CD14-positive monocyte (primary cell): ENCODE results near the gene SNX9. TPM values are rescaled to one million over a fixed set of nuclear protein-coding genes. Genes with fewer than 3 reads are reported as not detected.

ENCODE experiments used
- DNase-seq, 3 donors: peaks; one replicate each; pipeline ENCODE4 v3.0.0-alpha.2; 2011 to 2022
- H2AFZ ChIP-seq: 2 replicates; pipeline ENCODE4 v1.6.0; 2012; ENCODE audit warnings: mild to moderate bottlenecking, low read depth, low read length, inconsistent platforms; ENCODE audit not compliant: insufficient read depth, poor library complexity, severe bottlenecking
- H3K27ac ChIP-seq, 2 donors: 1 replicate in 1 of 2; 2 replicates in 1 of 2; pipeline ENCODE4 v1.5.1; 2012 to 2013; ENCODE audit warnings: low read length in 2 of 2, control low read depth in 1 of 2, inconsistent platforms in 1 of 2, low read depth in 1 of 2, mild to moderate bottlenecking in 1 of 2
- H3K27me3 ChIP-seq, 2 donors: one replicate each; pipeline versions ENCODE4 v1.6.0 to v1.6.1; 2011 to 2013; ENCODE audit warnings: low read length in 2 of 2; ENCODE audit not compliant: control insufficient read depth in 2 of 2, insufficient read depth in 2 of 2
- H3K36me3 ChIP-seq, 2 donors: replicated peaks in 1 of 2; 1 replicate in 1 of 2; 2 replicates in 1 of 2; pipeline versions ENCODE4 v1.5.1 to v1.6.1; 2012 to 2013; ENCODE audit warnings: low read length in 2 of 2, control low read depth in 1 of 2, inconsistent platforms in 1 of 2, mild to moderate bottlenecking in 1 of 2; ENCODE audit not compliant: insufficient read depth in 2 of 2, control insufficient read depth in 1 of 2
- H3K4me1 ChIP-seq, 2 donors: 1 replicate in 1 of 2; 2 replicates in 1 of 2; pipeline versions ENCODE4 v1.5.1 to v1.6.1; 2012 to 2013; ENCODE audit warnings: low read length in 2 of 2, control low read depth in 1 of 2, inconsistent platforms in 1 of 2, mild to moderate bottlenecking in 1 of 2, moderate library complexity in 1 of 2; ENCODE audit not compliant: insufficient read depth in 2 of 2, control insufficient read depth in 1 of 2
- H3K4me2 ChIP-seq: replicated peaks from 2 replicates; pipeline ENCODE3; 2012; ENCODE audit warnings: low read length, moderate library complexity, mild to moderate bottlenecking; ENCODE audit not compliant: poor library complexity, severe bottlenecking; ENCODE audit errors: extremely low read depth
- H3K4me3 ChIP-seq, 3 experiments: fragments of 200-600 bp in 1 of 3; sonication (generic) in 1 of 3; replicated peaks in 1 of 3; 1 replicate in 2 of 3; 2 replicates in 1 of 3; pipeline ENCODE4 v1.5.1; 2011 to 2013; ENCODE audit warnings: low read length in 3 of 3, mild to moderate bottlenecking in 3 of 3, control low read depth in 2 of 3, low read depth in 2 of 3, inconsistent platforms in 1 of 3, moderate library complexity in 1 of 3
- H3K79me2 ChIP-seq: 2 replicates; pipeline ENCODE4 v1.6.0; 2012; ENCODE audit warnings: mild to moderate bottlenecking, control low read depth, inconsistent platforms, low read length, moderate library complexity; ENCODE audit not compliant: insufficient read depth
- H3K9ac ChIP-seq: 2 replicates; pipeline ENCODE4 v1.6.0; 2017; ENCODE audit warnings: low read length, mild to moderate bottlenecking; ENCODE audit not compliant: insufficient read depth, poor library complexity, severe bottlenecking
- H3K9me3 ChIP-seq, 2 donors: replicated peaks in 1 of 2; 1 replicate in 1 of 2; 2 replicates in 1 of 2; pipeline versions ENCODE4 v1.5.1 to v1.6.1; 2012 to 2013; ENCODE audit warnings: low read length in 2 of 2, control low read depth in 1 of 2; ENCODE audit not compliant: control insufficient read depth in 1 of 2, insufficient read depth in 1 of 2
- H4K20me1 ChIP-seq: 2 replicates; pipeline ENCODE4 v1.6.0; 2012; ENCODE audit warnings: mild to moderate bottlenecking, low read length, control low read depth, moderate library complexity; ENCODE audit not compliant: insufficient read depth
- H3K27ac Mint-ChIP-seq, 7 donors: one replicate each; pipeline ENCODE4 v1.8.0; 2020; ENCODE audit warnings: mild to moderate bottlenecking in 7 of 7, mixed read lengths in 7 of 7, moderate library complexity in 6 of 7, inconsistent platforms in 2 of 7
- H3K27me3 Mint-ChIP-seq, 3 donors: one replicate each; pipeline ENCODE4 v1.8.0; 2021 to 2022; ENCODE audit warnings: low read depth in 3 of 3, mild to moderate bottlenecking in 3 of 3, mixed read lengths in 3 of 3, moderate library complexity in 3 of 3, inconsistent platforms in 1 of 3
- H3K36me3 Mint-ChIP-seq, 2 donors: one replicate each; pipeline ENCODE4 v1.8.0; 2020; ENCODE audit warnings: mixed read lengths in 2 of 2, inconsistent platforms in 1 of 2, mild to moderate bottlenecking in 1 of 2
- H3K4me1 Mint-ChIP-seq: one replicate; pipeline ENCODE4 v1.8.0; 2020; ENCODE audit warnings: mild to moderate bottlenecking, mixed read lengths
- H3K4me3 Mint-ChIP-seq, 2 donors: one replicate each; pipeline ENCODE4 v1.8.0; 2020; ENCODE audit warnings: mild to moderate bottlenecking in 2 of 2, mixed read lengths in 2 of 2, moderate library complexity in 1 of 2
- H3K9me3 Mint-ChIP-seq, 7 donors: one replicate each; pipeline ENCODE4 v1.8.0; 2020 to 2022; ENCODE audit warnings: mixed read lengths in 7 of 7, mild to moderate bottlenecking in 6 of 7, moderate library complexity in 6 of 7, inconsistent platforms in 2 of 7
- WGBS: methylation state at CpG from one replicate; pipeline ENCODE4 v1.1.5; 2013; ENCODE audit warnings: missing lambda C conversion rate; ENCODE audit not compliant: insufficient coverage; 5-methylcytosine and 5-hydroxymethylcytosine counted together
- intact Hi-C, 2 donors: fragments of 100-400 bp; cut with micrococcal nuclease; formaldehyde crosslinking; loops; one replicate each; pipeline versions ENCODE4 v1.15.0 to v1.15.1; 2023
- polyA plus RNA-seq, 3 donors: library from polyadenylated mRNA; depleted of rRNA in 1 of 3; unstranded in 2 of 3; stranded (reverse) in 1 of 3; fragments of 300-500 nt in 2 of 3; fragments of >200 nt in 1 of 3; fragmentation: Illumina TruSeq in 2 of 3; gene quantifications; 1 replicate in 2 of 3; 2 replicates in 1 of 3; pipeline ENCODE4 v1.2.3, GENCODE V29; 2012 to 2021
- TF ChIP-seq, protein P1 (sequence below): fragments of 200-600 bp; IDR thresholded peaks from one replicate; pipeline ENCODE4 v1.8.0; 2022; ENCODE audit warnings: antibody characterized with exemption, mild to moderate bottlenecking

Gene SNX9
- polyA plus RNA-seq, 3 donors, result 5.5 to 8.1 (median 7.2) TPM

DNA sequence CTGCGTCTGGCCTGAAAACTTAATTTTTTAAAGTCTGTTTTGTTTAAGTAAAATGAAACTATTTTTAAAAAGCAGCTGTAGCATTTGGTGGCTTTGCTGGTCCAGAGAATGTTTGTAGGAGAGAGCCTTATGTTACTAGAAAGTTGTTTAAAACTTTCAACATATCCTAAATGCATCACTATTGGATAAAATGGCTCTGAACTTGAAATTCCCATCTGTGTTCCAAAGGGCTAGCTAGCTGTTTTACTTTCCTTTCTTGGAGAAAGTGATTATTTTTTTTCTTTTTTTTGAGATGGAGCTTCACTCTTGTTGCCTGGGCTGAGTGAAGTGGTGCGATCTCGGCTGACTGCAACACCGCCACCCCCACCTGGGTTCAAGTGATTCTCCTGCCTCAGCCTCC, 161.1 kb downstream of the SNX9 start:
- intact Hi-C loops, result loop anchor here in 1 of 2 donors (5.0 kb wide), 2 partner anchors 48 to 88 kb away; no protein-coding TSS in a partner anchor
- Mint-ChIP-seq H3K4me3 (peak overlapping the region in 1 of 2 donors; percentile 48), H3K4me1 (peaks cover 43% of the 10 kb centered on the region)

GRCh38 chr6:157984686-157985225, 161.7 kb downstream of the SNX9 start:
- H3K36me3 ChIP-seq, result no peaks in the 10 kb centered on the region
- no peaks in the 10 kb centered on the region for H4K20me1 ChIP-seq
- no peaks in the 10 kb centered on the region for H3K79me2 ChIP-seq
- intact Hi-C loops, result loop anchor here in 1 of 2 donors (5.0 kb wide), 2 partner anchors 48 to 88 kb away; no protein-coding TSS in a partner anchor
- H3K4me2 ChIP-seq, result no peak overlapping the region
- no peak overlapping the region for H3K4me3 ChIP-seq
- peaks cover 13 to 28% of the 10 kb centered on the region in 2 donors for H3K27me3 ChIP-seq
- Mint-ChIP-seq H3K27me3 (peaks cover 29 to 56% (median 36%) of the 10 kb centered on the region in 3 donors), H3K9me3 (peaks cover 0 to 3% (median 0%) of the 10 kb centered on the region in 7 donors), H3K4me1 (peaks cover 36% of the 10 kb centered on the region), H3K27ac (peak overlapping the region in 3 of 7 donors; percentile 25 to 37 (median 30)), H3K4me3 (peak overlapping the region in 1 of 2 donors; percentile 7), H3K36me3 (peaks cover 4 to 5% of the 10 kb centered on the region in 2 donors)
- TF ChIP-seq, protein P1, sequence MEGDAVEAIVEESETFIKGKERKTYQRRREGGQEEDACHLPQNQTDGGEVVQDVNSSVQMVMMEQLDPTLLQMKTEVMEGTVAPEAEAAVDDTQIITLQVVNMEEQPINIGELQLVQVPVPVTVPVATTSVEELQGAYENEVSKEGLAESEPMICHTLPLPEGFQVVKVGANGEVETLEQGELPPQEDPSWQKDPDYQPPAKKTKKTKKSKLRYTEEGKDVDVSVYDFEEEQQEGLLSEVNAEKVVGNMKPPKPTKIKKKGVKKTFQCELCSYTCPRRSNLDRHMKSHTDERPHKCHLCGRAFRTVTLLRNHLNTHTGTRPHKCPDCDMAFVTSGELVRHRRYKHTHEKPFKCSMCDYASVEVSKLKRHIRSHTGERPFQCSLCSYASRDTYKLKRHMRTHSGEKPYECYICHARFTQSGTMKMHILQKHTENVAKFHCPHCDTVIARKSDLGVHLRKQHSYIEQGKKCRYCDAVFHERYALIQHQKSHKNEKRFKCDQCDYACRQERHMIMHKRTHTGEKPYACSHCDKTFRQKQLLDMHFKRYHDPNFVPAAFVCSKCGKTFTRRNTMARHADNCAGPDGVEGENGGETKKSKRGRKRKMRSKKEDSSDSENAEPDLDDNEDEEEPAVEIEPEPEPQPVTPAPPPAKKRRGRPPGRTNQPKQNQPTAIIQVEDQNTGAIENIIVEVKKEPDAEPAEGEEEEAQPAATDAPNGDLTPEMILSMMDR, result no peak
- no peak overlapping the region for H3K27ac ChIP-seq
- 10% methylated on average over 5 of the region's 14 CpGs for WGBS
- DNase-seq, result peak in 1 of 3 donors; percentile 58
- peaks cover 25 to 36% of the 10 kb centered on the region in 2 donors for H3K4me1 ChIP-seq
- peaks cover 0 to 6% of the 10 kb centered on the region in 2 donors for H3K9me3 ChIP-seq
- H2AFZ ChIP-seq, result no peak overlapping the region
- H3K9ac ChIP-seq, result no peak overlapping the region

More for the DNA sequence above, 161.1 kb downstream of the SNX9 start:
- Histone ChIP-seq H3K9me3 (peaks cover 0 to 6% of the 10 kb centered on the region in 2 donors), H2AFZ (no peak overlapping the region), H3K27ac (no peak overlapping the region), H3K4me1 (peaks cover 31 to 41% of the 10 kb centered on the region in 2 donors), H4K20me1 (no peaks in the 10 kb centered on the region), H3K9ac (no peak overlapping the region), H3K4me2 (no peak overlapping the region), H3K36me3 (no peaks in the 10 kb centered on the region), H3K27me3 (peaks cover 13 to 28% of the 10 kb centered on the region in 2 donors), H3K79me2 (no peaks in the 10 kb centered on the region), H3K4me3 (no peak overlapping the region)
- TF ChIP-seq, protein P1, result no peak
- Mint-ChIP-seq H3K27me3 (peaks cover 30 to 59% (median 39%) of the 10 kb centered on the region in 3 donors), H3K36me3 (peaks cover 4 to 5% of the 10 kb centered on the region in 2 donors), H3K27ac (peak overlapping the region in 1 of 7 donors; percentile 40), H3K9me3 (peaks cover 0 to 3% (median 0%) of the 10 kb centered on the region in 7 donors)
- no peak for DNase-seq
- 90% methylated on average over 1 of the region's 4 CpGs for WGBS
